RWPE1 (cell line): ENCODE measurements around the gene PPP6R2.
A peak's percentile ranks its signal among the peaks of the same experiment; 100 is the strongest.

Source experiments
- CTCF ChIA-PET: fragments of 350-600 bp; sonication (Branson Sonifier 250); formaldehyde crosslinking; extraction: SDS; loops from one replicate; lab custom pipeline; 2021; lab: Yijun Ruan, JAX
- POLR2A ChIA-PET: fragments of 400-600 bp; formaldehyde crosslinking; extraction: SDS; loops from one replicate; lab custom pipeline; 2020; ENCODE audit warnings: antibody characterized with exemption; ENCODE audit not compliant: low non-redundant PET; lab: Yijun Ruan, JAX
- DNase-seq: peaks from one replicate; pipeline ENCODE4 v3.0.0; 2012; ENCODE audit warnings: low spot score
- H3K27ac ChIP-seq: fragments of 450-650 bp; 2 replicates; pipeline ENCODE4 v1.5.1; 2017
- TF ChIP-seq, protein P1 (sequence below): fragments of 450-650 bp; conservative IDR thresholded peaks from 2 replicates; pipeline ENCODE4 v1.5.1; 2017; ENCODE audit warnings: low read depth, mild to moderate bottlenecking

Gene PPP6R2

DNA sequence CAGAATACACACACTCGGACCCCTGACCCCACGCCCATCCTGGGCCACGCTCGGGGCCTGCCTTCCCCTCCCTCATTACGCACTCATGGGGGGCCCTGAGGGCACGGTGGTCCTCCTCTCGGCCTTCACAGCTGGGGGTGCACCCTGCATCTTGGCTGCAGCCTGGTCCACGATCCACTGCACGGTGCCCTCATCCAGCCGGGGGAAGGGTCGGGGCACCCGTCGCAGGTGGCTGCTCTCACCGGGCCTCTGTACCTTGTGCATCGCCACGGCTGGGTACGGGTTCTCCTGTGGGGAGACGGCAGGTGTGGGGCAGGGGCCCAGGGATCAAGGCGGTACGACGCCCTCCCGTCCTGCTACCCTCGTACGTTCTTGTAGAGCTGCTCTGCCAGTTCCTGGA, 121.3 kb downstream of the PPP6R2 start:
- TF ChIP-seq, protein P1, sequence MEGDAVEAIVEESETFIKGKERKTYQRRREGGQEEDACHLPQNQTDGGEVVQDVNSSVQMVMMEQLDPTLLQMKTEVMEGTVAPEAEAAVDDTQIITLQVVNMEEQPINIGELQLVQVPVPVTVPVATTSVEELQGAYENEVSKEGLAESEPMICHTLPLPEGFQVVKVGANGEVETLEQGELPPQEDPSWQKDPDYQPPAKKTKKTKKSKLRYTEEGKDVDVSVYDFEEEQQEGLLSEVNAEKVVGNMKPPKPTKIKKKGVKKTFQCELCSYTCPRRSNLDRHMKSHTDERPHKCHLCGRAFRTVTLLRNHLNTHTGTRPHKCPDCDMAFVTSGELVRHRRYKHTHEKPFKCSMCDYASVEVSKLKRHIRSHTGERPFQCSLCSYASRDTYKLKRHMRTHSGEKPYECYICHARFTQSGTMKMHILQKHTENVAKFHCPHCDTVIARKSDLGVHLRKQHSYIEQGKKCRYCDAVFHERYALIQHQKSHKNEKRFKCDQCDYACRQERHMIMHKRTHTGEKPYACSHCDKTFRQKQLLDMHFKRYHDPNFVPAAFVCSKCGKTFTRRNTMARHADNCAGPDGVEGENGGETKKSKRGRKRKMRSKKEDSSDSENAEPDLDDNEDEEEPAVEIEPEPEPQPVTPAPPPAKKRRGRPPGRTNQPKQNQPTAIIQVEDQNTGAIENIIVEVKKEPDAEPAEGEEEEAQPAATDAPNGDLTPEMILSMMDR, result no peak
- POLR2A ChIA-PET, result no interaction called here
- CTCF ChIA-PET, result no interaction called here
- peak overlapping the region; percentile 5; the same call in 1 of the 2 replicates for H3K27ac ChIP-seq
- no peak for DNase-seq

DNA sequence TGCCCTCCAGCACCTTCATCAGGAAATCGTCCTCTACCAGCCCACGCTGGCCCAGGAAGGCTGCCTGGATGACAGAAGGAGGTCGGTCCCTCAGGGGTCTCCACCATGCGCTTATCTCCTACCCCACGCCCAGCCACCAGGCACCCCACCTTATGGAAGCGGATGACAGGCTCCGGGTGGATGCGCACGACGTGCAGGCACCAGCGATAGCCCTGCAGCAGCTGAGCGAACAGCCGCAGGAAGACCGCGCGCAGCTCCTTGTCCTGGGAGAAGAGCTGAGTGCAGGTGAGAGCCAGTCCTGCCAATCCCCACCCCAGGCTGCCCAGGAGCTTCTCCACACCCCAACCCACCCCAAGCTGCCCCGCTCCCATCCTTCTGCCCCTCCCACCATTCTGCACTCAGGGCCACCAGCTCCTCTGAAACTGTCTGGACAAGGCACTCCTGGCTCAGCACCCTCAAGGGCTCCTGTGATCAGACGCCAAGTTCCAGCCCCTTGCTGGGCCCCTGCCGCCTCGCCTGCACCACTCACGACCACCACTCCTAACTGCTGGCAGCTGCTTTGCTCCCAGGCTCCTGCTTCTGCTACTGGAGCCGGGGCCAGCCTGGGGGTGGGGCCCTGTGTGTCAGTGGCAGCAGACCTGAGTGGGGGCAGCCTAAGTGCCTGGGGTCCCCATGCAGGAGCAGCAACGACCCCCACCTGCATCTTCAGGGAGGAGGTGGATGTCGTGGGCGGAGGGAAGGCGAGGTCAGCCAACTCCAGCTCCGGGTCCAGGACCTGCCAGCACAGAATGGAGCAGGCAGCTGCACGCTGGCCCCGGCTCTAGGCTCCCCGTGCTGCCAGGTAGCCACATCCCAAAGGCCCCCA, 122.2 kb downstream of the PPP6R2 start:
- POLR2A ChIA-PET, result no interaction called here
- CTCF ChIA-PET, result interaction anchor here (0.6 kb wide), 2 partner anchors 10 to 220 kb away, joined by 3 to 4 read pairs; no protein-coding TSS in a partner anchor
- TF ChIP-seq, protein P1, result no peak
- no peak overlapping the region; the same call in 1 of the 2 replicates for H3K27ac ChIP-seq
- no peak for DNase-seq

DNA sequence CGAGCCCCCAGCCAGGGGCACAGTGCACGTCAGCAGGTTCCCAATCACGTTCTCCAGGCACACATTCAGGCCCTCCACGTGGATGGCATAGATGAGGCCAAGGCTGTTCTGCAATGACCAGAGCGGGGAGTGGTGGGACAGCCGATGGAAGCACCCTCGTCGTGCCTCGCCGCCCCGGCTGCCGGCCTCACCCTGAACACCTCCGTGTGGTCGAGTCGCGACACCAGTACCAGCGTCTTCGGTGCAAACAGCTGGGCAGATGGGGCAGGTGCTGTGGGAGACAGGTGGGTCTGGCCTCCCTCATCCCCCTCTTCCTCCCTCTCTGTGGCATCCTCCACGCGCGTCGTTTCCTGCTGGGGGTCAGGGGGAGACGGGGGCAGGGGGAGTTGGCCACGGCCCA, 124.2 kb downstream of the PPP6R2 start:
- TF ChIP-seq, protein P1, result no peak
- CTCF ChIA-PET, result no interaction called here
- no peak for DNase-seq
- POLR2A ChIA-PET, result no interaction called here
- H3K27ac ChIP-seq, result peak overlapping the region; percentile 87; the same call in 1 of the 2 replicates

DNA sequence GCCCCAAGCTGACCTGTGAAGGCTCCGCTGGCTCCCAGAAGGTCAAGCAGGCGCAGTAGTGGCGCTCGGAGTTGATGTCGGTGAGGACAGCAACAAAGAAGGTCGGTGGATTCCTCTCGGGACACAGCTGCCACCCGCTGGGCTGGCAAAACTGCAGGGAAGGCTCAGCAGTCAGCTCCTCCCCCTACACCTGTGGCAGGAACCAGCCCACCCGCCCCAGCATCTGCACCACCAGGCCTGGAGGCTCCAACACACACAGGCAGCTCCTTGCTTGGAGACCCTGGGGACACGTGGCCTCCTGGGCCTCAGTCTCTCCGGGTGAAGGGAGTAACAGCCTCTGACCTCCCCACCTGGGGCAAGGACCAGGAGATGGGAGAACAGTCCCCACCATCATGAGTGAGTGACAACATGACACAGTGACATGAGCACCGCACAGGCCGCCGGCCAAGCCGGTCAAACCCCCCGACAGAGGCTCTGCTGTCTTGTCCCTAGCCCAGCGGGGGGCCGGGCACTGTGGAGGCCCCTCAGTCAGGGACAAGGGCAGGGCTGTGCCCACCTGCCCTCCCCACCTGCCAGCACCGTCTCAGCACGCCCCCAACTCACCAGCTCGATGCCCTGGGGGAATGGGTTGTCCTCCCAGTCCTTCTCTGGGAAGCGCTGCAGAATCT, 124.8 kb downstream of the PPP6R2 start:
- TF ChIP-seq, protein P1, result no peak
- ChIA-PET CTCF (no interaction called here), POLR2A (no interaction called here)
- peak overlapping the region; percentile 87 for H3K27ac ChIP-seq
- no peak for DNase-seq

DNA sequence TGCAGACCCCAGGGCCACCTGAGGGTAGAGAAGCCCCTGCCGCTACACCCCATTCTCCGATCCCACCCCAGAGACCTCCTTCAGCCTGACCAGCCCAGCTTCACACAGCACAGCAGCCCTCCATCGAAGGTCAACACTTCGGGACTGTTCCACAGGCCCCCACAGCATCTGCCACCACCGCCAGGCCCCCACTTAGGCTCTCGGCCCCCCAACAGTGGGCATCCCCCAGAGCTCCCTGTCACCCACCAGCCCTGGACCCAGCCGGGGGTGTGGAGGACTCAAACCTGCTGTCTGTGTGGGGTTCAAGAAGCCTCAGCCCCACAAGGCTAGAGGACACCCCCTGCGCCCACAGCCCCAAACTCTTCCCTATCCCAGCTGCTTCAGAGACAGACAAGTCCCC, 125.5 kb downstream of the PPP6R2 start:
- POLR2A ChIA-PET, result no interaction called here
- no peak for DNase-seq
- TF ChIP-seq, protein P1, result no peak
- H3K27ac ChIP-seq, result peak overlapping the region; percentile 87
- CTCF ChIA-PET, result interaction anchor here (0.5 kb wide), 1 partner anchor 29 kb away, joined by 3 read pairs; no protein-coding TSS in a partner anchor
